Fibroblast of mammary gland (primary cell): ENCODE data around the gene AHRR.

Experiments used
- DNase-seq: peaks from one replicate; pipeline ENCODE4 v3.0.0-alpha.2; 2010; ENCODE audit warnings: low read depth
- H3K4me3 ChIP-seq: 2 replicates; pipeline ENCODE4 v1.5.1; 2011; ENCODE audit warnings: low read depth, mild to moderate bottlenecking, low read length, moderate library complexity; ENCODE audit not compliant: control insufficient read depth
- TF ChIP-seq, protein P1 (sequence below): conservative IDR thresholded peaks from 2 replicates; pipeline ENCODE4 v1.5.1; 2011; ENCODE audit warnings: low read depth, low read length, inconsistent platforms; ENCODE audit not compliant: control insufficient read depth, insufficient read depth

AHRR gene

DNA sequence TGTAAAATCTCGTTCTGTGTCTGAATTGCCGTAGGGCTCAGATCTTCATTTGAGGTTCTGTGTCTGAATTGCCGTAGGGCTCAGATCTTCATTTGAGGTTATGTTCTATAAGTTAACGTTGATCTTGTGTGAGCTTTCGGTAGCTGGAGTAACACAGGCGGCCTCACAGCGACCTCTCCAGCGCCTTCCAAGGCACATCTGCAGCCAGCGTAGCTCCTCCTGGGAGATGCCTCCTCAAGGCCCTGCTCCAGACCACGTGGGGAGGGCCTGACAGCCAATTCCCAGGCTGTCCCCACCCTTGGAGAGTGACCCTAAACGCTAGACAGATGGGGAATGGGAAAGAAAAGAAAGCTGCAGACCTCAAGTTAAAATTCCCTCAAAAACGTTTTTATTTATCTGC is 8.7 kb upstream of the AHRR start:
- TF ChIP-seq, protein P1, sequence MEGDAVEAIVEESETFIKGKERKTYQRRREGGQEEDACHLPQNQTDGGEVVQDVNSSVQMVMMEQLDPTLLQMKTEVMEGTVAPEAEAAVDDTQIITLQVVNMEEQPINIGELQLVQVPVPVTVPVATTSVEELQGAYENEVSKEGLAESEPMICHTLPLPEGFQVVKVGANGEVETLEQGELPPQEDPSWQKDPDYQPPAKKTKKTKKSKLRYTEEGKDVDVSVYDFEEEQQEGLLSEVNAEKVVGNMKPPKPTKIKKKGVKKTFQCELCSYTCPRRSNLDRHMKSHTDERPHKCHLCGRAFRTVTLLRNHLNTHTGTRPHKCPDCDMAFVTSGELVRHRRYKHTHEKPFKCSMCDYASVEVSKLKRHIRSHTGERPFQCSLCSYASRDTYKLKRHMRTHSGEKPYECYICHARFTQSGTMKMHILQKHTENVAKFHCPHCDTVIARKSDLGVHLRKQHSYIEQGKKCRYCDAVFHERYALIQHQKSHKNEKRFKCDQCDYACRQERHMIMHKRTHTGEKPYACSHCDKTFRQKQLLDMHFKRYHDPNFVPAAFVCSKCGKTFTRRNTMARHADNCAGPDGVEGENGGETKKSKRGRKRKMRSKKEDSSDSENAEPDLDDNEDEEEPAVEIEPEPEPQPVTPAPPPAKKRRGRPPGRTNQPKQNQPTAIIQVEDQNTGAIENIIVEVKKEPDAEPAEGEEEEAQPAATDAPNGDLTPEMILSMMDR, result no peak
- H3K4me3 ChIP-seq, result no peak overlapping the region
- peak; percentile 32 for DNase-seq

DNA sequence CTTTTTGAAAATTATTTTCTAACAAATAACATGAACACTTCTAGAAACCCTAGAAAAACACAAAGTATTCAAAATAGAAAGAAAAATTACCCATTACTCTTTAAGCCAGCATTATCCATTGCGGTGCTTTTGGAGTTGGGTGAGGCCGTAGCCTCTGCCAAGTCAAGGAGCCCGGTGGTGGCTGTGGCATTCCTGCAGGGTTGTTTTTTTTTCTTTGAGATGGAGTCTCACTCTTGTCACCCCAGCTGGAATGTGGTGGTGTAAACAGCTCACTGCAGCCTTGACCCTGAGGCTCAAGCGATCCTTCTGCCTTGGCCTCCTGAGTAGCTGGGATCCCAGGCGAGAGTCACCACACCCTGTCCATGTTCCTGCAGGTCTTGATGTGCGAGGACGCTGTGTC is 8.2 kb upstream of the AHRR start:
- no peak overlapping the region for H3K4me3 ChIP-seq
- TF ChIP-seq, protein P1, result no peak
- no peak for DNase-seq

DNA sequence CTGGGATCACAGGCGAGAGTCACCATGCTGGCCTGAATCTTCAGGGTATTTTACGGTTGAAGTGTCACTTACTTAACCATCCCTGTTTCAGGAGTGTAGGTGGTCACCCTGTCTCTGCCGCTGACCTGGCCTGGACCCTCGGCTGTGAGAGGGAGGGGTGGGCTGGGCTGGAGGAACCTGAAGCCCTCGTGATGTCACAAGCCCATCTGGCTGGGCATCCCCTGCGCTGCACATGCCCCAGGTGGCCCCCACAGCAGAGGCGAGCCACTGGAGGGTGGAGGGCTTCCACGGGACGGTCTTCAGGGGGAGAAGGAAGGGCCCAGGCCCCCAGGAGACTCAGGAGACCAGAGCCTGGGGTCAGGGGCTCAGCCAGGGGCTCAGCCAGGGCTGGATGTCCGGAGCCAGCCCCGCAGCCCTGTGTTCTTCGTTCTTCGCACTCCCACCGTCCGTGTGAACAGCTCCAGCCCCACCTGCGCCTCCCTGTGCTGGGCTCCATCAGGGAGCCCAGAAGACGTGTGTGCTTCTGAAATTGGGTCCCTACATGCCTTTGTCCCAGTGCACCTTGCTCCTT is 7.6 kb upstream of the AHRR start:
- no peak for DNase-seq
- no peak overlapping the region for H3K4me3 ChIP-seq
- TF ChIP-seq, protein P1, result no peak

DNA sequence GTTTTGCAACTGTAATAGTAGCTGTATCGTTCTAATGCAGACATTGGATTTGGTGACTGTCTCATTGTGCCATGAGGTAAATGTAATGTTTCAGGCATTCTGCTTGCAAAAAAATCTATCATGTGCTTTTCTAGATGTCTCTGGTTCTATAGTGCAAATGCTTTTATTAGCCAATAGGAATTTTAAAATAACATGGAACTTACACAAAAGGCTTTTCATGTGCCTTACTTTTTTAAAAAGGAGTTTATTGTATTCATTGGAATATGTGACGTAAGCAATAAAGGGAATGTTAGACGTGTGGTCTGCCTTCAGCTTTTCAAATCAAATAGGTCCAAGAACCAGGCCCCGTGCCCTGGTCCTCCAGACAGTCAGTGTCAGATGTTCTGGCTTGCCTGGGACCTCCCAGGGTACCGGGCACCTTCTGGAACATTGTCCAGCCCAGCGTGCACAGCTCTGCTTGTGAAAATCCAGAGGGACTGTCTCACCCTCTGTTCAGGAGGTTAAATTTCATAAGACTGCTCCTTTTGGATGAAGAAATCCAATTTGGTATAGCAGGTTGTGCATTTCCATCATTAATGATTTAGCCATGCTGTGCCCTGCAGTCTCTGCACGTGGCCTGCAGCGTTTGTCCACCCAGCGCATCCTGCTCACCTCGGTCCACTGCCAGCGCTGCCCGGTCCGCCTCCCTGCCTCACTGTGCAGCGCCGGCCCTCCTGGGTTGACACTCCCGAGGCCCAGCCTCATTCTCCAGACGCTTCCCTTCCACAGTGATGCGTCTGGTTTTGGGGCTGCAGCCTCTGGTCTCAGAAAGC is 6.6 kb upstream of the AHRR start:
- TF ChIP-seq, protein P1, result no peak
- no peak overlapping the region for H3K4me3 ChIP-seq
- DNase-seq, result no peak

DNA sequence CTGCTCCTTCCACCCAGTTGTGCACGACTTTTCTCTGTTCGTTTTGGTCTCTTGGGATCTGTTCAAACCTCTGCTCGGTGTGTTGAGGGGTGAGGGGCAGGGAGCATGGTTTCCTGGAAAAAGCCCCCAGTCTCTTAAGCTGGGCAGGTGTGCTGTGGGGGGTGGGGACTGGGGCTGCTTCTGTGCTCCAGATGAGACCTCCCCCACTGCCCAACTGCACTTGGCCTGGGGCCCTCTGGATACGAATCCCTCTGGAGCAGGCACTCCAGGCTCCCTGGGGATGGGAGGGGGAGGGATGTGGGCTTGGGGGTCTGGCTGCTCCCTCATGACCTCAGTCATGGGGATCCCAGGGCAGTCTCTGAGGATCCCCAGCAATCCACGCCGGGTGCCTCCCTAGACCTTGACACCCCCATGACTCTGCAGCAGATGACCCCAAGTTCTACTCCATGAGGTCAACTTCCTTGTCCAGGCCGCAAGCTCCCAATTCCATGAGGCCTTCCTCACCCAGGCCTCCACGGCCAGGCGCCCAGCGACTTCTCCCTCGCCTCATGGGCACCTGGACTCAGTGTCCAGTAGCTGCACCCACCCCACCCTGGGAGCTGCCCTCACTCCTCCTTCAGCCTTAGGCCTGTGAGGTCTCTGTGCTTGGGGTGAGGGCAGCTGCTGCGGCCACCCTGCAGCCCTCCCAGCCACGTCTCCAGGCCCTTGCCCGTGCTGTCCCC is 5.9 kb upstream of the AHRR start:
- TF ChIP-seq, protein P1, result no peak
- no peak for DNase-seq
- H3K4me3 ChIP-seq, result no peak overlapping the region

DNA sequence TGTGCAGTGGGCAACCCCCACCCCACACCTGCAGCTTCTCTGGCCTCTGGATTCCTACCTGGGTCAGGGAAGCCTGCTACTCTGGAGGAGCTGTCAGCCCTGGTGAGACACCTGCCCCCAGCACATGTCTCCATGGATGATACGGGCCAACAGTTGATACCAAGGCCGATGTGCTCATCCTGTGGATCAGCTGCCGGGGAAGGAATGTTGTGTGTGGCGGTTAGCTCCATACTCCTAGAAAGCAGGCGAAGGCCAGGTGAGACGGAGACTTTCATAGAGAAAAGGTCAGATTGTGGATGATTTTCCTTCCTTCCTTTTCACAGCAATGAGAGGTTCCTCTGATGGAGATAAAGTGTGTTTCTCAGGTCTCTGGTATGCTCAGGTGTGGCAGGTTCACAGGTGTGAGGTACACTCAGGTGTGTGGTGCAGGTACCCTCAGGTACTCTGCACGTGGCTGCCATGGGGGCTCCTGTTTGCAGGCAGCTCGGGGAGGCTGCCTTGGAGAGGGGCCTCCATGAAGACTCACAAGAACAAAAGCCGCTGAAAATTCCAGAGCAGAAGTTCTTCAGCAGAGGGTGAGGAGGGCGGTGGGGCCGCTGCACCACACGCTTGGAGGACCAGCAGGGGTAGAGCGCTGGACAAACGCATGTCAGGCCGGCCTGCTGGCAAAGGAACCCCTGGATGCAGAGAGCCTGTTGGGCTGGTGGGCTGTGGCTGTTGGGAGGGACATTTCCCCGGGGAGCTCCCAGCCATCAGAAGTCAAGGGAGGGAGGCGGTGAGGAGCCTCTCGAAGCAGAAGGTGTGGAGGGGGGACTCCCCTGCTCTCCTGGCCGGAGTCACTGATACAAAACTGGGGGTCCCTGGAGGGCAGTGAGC is 5.1 kb upstream of the AHRR start:
- no peak for DNase-seq

More for the DNA sequence above, 5.1 kb upstream of the AHRR start:
- no peak overlapping the region for H3K4me3 ChIP-seq
- TF ChIP-seq, protein P1, result no peak
